ENCODE data around the gene FGF9.

FGF9 gene

DNA sequence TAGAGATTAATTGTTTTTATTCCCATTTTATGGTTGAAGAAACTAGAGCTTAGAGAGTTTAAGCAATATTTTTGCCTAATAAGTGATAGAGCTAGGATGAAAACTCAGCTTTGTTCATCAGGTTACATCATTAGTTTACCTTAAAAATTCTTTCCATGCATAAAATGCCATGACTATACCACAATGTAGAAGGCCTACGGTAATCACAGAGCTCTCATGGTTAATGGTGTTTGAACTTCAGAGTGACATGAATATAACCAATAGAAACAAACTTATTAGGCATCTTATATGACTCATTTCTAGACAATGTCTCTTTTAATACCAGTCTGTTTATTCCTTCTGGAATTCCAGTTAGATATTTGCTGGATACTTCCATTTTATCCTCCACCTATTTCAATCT lies 78.5 kb downstream of the FGF9 start:
- no peaks in the 10 kb centered on the region for H3K4me1 Mint-ChIP-seq (ENCODE audit: low read depth)
- peaks cover 4% of the 10 kb centered on the region for H3K9me3 Mint-ChIP-seq (ENCODE audit: low read depth)
- no peak overlapping the region for H3K27ac Mint-ChIP-seq
- peaks cover 1% of the 10 kb centered on the region for H3K27me3 Mint-ChIP-seq
- peaks cover 2% of the 10 kb centered on the region for H3K36me3 Mint-ChIP-seq
- H3K4me3 Mint-ChIP-seq: no peak overlapping the region

DNA sequence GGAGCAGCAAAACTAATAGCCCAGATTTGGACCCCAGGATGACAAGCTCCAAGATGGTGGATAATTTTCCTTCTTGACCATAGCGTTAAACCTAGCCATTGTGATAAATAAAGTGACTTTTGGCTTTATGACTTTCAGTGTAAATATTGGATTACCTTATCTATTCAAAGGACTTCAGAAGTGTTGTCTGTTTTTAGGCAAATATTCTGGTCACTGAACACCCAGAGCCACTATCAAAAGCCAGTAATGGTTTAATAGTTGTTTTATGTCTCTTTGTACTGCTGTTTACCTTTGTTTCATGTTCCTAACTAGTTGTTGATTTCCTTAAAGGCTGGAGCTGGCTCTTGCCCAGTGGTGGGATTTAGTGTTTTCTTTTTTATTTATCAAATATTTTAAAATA lies 81.6 kb downstream of the FGF9 start:
- peaks cover 2% of the 10 kb centered on the region for H3K36me3 Mint-ChIP-seq
- no peak overlapping the region for H3K27ac Mint-ChIP-seq
- H3K4me3 Mint-ChIP-seq: no peak overlapping the region
- H3K9me3 Mint-ChIP-seq (ENCODE audit: low read depth): peaks cover 4% of the 10 kb centered on the region
- peaks cover 1% of the 10 kb centered on the region for H3K27me3 Mint-ChIP-seq
- no peaks in the 10 kb centered on the region for H3K4me1 Mint-ChIP-seq (ENCODE audit: low read depth)

DNA sequence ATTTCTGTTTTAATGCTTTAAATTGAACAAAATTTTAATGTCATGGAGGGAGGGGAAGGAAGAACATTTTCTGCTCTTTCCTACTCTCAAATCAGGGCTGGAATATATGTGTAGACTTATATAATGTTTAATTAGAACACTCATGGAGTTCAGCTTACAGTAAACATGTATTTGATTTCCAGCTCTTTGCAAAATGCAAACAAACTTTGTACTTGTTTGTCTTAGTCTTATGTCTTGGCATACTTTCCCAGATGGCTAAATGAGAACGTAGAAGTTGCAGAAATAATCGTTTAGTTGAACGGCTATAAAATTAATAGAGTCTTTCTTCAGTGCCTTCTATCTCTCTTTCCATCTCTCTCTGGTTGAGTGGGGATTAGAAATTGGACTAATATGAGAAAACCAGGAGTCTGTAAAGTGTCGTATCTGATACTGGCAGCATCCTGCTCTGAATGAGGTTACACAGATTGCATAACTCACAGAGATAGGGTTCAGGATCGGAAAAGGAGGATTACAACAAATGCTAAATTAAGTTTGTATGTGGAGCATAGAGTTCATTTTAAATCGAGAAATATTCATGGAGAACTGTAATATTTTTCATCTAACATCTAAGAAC lies 82.3 kb downstream of the FGF9 start:
- Mint-ChIP-seq H3K27ac (no peak overlapping the region), H3K9me3 (ENCODE audit: low read depth) (peaks cover 4% of the 10 kb centered on the region), H3K36me3 (peaks cover 2% of the 10 kb centered on the region), H3K4me1 (ENCODE audit: low read depth) (no peaks in the 10 kb centered on the region), H3K4me3 (no peak overlapping the region), H3K27me3 (peaks cover 1% of the 10 kb centered on the region)

Measured in activated naive CD8-positive, alpha-beta T cell (primary cell).